C1 segment of cervical spinal cord (tissue), 14 donors: ENCODE results near the gene MAGEA3.
"Not testable (repeated sequence)": the region's sequence is repeated elsewhere in the genome, so short reads cannot be mapped to it uniquely, and the experiment has no call there.

Experiments
- DNase-seq, 14 donors: peaks; one replicate each; lab custom pipeline; 2025; lab: John Stamatoyannopoulos, UW

The MAGEA3 gene

GRCh38 chrX:152735860-152736511 is 37.4 kb downstream of the MAGEA3 start:
- no peak for DNase-seq

GRCh38 chrX:152736528-152736927 is 37.9 kb downstream of the MAGEA3 start:
- not testable (repeated sequence) for DNase-seq

DNA sequence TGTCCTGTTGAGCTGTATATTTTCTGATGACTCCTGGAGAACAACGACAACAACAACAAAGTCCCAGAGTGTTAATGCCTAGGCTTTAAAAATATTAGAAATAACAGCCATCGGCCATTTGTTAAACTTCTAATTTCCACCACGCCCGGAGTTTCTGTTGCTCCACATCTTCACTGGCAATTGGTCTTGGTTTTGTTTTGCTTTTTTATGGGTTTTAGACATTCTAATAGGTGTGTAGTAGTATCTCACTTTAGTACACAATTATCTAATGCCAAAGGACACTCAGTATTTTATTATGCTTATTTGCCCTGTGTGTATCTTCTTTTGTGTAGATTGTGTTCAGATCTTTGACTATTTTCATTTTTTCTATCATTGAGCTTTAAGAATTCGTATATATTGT is 40.0 kb downstream of the MAGEA3 start:
- DNase-seq: no peak
